OCI-LY7 (cell line): ENCODE measurements around the gene FCRL3.

Experiments used
- EZH2phosphoT487 ChIP-seq: fragments of 200-600 bp; sonication (generic); IDR thresholded peaks from 2 replicates; pipeline ENCODE4 v1.6.1; 2018; ENCODE audit warnings: low read depth, borderline replicate concordance, mild to moderate bottlenecking, mixed run types, antibody characterized with exemption, low read length, moderate library complexity, mixed read lengths
- TF ChIP-seq, protein P1 (sequence below): fragments of 200-600 bp; sonication (generic); conservative IDR thresholded peaks from 2 replicates; pipeline ENCODE4 v1.5.1; 2014; ENCODE audit warnings: mild to moderate bottlenecking, antibody characterized with exemption, low read length, moderate library complexity, mixed read lengths

DNA sequence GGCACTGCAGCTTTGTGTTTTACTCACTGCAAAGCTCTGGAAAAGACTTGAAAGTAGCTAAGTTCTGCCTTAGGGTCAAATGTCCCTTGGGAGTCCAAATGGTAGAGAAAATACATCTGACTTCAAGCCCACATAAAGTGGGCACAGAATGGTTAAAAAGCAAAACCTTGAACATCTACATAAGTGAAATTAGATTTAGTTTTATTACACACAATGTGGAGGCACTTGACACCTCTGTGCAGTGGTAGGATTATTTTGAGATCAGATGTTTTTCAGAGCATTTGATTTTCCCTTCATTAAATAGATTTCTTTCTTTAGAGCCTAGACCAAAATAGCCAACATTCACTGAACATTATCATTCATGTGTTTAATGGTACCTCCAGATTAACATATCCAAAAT is 11.2 kb upstream of the FCRL3 start:
- TF ChIP-seq, protein P1, sequence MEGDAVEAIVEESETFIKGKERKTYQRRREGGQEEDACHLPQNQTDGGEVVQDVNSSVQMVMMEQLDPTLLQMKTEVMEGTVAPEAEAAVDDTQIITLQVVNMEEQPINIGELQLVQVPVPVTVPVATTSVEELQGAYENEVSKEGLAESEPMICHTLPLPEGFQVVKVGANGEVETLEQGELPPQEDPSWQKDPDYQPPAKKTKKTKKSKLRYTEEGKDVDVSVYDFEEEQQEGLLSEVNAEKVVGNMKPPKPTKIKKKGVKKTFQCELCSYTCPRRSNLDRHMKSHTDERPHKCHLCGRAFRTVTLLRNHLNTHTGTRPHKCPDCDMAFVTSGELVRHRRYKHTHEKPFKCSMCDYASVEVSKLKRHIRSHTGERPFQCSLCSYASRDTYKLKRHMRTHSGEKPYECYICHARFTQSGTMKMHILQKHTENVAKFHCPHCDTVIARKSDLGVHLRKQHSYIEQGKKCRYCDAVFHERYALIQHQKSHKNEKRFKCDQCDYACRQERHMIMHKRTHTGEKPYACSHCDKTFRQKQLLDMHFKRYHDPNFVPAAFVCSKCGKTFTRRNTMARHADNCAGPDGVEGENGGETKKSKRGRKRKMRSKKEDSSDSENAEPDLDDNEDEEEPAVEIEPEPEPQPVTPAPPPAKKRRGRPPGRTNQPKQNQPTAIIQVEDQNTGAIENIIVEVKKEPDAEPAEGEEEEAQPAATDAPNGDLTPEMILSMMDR, result no peak
- TF ChIP-seq EZH2phosphoT487, result no peak
